ENCODE measurements around the gene POP7.
"Not testable (repeated sequence)": the region's sequence is repeated elsewhere in the genome, so short reads cannot be mapped to it uniquely, and the experiment has no call there.

The POP7 gene

DNA sequence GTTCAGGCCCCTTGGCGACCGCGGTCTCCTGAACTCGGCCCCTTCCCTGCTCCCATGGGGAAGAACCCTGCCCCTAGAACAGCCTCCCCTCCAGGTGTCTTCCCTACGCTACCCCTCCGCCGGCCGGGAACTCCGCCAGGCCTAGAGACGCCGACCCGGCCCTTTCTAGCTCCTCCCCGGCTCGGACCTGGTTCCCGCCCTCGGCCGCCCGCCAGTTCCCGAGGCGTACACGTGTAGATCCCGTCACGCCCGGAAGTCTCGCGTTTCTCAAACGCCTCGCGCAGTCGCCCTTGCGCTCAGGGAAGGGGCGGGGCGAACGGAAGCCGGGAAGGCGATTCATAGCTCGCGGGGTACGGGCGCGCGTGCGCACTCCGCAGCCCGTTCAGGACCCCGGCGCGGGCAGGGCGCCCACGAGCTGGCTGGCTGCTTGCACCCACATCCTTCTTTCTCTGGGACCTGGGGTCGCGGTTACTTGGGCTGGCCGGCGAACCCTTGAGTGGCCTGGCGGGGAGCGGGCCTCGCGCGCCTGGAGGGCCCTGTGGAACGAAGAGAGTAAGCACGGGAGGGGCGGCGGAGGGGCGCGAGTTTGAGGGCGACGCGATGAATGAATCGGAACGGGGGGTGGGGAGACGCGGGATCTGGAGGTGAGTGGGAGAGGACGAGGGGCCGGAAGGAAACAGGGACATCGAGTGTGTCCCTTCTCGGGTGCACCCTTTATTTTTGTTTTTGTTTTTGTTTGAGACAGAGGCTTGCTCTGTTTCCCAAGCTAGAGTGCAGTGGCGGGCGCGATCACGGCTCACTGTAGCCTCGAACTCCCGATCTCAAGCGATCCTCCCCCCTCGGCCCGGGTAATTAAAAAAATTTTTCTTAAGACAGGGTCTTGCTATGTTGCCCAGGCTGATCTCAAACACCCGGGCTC, at the start of gene POP7:
POP7 (plus strand) TSS at position 369 of the 919 bp plus-strand sequence. CDS start 710 bp downstream, outside the sequence.
- peak; percentile 97 for DNase-seq (ENCODE audit: low read depth)

DNA sequence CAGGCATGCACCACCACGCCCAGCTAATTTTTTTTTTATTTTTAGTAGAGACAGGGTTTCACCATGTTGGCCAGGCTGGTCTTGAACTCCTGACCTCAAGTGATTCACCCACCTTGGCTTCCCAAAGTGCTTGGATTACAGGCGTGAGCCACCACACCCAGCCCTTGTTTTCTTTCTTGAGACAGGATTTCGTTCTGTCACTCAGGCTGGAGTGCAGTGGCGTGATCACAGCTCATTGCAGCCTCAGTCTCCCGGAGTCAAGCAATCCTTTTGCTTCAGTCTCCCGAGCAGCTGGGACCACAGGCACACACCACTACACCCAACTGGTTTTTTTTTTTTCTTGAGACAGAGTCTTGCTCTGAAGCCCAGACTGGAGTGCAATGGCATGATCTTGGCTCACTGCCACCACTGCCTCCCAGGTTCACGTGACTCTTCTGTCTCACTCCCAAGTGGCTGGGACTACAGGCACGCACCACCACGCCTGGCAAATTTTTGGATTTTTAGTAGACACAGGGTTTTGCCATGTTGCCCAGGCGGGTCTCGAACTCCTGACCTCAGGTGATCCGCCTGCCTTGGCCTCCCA, 43.6 kb upstream of the POP7 start:
- not testable (repeated sequence) for DNase-seq (ENCODE audit: low read depth)

DNA sequence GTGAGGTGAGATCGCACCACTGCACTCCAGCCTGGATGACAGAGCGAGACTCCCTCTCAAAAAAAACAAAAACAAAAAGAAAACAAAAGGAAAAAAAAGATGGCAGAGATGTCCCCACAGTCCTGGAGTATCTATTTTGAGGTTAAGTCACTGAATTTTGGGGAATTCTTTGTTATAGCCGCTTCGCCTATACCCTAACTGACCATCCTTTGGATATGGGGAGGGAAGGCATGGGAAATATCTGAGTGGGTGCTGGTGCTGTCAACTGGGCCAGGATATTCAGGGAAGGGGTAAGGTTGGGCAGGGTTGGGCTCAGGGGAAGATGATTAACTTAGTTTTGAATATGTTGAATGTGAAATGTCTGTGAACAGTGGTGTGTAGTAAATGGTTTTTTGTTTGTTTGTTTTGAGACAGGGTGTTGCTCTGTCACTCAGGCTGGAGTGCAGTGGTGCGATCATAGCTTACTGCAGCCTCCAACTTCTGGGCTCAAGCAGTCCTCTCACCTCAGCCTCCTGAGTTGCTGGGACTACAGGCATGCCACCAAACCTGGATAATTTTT, 40.7 kb upstream of the POP7 start:
- DNase-seq (ENCODE audit: low read depth): no peak

DNA sequence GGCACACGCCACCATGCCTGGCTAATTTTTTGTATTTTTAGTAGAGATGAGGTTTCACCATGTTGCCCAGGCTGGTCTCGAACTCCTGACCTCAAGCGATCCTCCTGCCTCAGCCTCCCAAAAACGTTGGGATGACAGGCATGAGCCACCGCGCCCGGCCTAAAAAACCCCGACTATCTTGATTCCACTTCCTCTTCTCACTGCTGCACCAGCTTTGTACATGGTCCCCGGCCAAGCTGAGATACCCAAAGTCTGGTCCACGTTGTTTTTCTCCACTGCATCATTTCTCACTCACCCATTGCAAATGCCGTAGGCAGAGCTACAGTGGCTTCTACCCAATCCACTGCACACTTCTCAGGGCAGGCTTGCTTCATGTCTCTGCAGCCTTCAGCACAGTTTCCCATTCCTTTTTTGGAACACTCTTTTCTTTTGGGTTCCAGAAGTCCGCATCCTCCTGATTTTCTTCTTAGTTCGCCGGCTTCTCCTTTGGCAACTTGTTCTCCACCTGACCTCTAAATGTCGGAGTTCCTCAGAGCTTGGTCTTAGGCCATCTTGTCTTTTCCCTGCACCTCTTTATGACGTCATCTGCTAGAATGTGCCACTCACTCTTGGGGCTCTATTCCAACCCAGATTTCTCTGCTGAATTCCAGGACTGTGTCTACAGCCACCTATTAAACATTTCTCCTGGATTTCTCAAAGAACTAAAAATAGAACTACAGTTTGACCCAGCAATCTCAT, 38.4 kb upstream of the POP7 start:
- peak; percentile 38 for DNase-seq (ENCODE audit: low read depth)

DNA sequence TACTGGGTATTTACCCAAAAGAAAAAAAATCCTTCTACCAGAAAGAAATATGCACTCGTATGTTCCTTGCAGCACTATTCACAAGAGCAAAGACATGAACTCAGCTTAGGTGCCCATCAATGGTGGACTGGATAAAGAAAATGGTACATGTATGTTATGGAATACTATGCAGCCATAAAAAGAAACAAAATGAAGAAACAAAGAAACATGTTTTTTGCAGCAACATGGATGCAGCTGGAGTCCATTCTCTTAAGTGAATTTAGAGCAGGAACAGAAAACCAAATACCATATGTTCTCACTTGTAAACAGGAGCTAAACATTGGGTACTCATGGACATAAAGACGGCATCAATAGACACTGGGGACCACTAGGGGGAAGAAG, 37.9 kb upstream of the POP7 start:
- DNase-seq (ENCODE audit: low read depth): no peak

DNA sequence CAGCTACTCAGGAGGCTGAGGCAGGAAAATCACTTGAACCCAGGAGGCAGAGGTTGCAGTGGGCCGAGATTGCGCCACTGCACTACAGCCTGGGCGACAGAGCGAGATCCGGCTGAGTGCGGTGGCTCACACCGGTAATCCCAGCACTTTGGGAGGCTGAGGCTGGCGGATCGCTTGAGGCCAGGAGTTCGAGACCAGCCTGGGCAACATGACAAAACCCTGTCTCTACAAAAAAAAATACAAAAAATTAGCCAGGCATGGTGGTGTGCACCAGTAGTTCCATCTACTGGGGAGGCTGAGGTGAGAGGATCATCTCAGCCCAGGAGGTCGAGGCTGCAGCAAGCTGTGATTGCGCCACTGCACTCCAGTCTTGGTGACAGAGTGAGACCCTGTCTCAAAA, 36.8 kb upstream of the POP7 start:
- not testable (repeated sequence) for DNase-seq (ENCODE audit: low read depth)

DNA sequence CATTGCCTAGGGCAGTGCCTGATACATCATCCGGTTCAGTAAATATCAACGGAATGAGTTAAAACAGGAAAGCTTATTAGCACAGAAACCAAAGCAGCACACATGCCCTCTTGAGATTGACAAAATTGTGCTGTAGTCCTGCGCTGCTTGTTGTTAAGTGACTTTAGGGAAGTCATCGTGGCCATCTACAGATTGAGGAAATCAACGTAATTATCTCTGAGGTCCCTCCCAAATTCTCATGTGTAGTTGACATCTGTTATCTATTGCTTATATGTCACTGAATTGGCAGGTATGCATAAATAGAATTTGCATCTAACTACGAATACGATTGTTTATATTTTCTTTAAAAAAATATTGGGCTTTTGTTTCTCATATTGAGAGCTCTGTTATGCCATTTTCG, 35.8 kb upstream of the POP7 start:
- DNase-seq (ENCODE audit: low read depth): no peak

DNA sequence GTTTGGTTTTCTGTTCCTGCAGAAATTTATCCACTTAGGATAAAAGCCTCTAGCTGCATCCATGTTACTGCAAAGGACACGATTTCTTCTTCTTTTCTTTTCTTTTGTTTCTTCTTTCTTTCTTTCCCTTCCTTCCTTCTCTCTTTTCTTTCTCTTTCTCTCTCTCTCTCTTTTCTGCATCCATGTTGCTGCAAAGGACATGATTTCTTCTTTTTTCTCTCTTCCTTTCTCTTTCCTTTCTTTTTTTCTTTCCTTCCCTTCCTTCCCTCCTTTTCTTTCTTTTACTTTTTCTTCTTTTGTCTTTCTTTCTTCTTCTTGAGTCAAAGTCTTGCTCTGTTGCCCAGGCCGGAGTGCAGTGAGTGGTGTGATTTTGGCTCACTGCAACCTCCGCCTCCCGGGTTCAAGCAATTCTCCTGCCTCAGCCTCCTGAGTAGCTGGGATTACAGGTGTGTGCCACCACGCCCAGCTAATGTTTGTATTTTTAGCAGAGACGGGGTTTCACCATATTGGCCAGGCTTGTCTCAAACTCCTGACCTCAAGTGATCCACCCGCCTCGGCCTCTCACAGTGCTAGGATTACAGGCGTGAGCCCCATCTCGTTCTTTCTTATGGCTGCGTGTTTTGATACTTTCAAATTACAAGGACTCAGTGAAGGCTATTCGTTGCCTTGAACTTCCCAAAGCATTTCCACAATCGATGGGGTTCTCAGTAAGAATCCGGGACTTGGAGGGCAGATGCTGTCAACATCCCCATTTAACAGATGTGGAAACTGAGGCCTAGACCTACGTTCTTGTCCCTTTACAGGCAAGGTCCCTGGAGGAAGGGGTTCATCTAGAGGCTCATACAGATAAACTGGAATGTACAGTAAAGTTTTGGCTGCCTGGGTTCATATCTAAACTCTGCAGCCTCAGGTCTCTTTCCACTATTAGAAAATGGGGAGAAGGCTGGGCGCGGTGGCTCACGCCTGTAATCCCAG, 34.3 kb upstream of the POP7 start:
- DNase-seq (ENCODE audit: low read depth): no peak

DNA sequence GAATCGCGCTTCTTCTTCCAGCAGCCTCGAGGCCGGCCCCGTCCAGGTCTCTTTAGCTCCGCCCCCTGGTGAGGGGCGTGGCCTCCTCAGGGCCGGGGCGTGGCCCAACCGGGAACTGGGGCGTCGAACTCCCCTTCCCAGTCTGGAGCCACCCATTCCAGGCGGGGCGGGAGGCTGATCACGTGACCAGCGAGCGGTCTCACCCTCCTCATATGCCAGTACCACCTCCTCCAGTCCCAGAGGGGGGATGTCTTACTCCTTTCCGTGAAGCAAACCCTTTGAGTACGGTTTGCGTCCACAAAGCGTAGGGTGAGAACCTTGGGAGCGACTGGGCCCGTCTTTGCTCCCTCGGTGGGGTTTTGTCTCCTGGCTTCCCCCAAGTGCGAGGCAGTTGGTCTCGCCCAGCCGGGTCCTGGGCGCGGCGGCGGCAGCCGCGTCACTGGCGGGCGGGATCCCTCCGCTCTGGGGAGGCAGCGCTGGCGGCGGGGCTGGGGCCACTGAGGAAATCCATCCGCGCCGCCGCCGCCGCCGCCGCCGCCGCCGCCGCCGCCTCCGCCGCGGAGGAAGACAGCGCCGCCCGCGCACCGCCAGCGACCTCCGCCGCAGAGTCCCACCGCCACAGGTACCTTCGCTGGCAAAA, 32.5 kb upstream of the POP7 start, which contains the start of gene GNB2:
GNB2 (plus strand) TSS at position 439 of the 640 bp plus-strand sequence. CDS start 2,526 bp downstream, outside the sequence.
- peak; percentile 99 for DNase-seq (ENCODE audit: low read depth)

DNA sequence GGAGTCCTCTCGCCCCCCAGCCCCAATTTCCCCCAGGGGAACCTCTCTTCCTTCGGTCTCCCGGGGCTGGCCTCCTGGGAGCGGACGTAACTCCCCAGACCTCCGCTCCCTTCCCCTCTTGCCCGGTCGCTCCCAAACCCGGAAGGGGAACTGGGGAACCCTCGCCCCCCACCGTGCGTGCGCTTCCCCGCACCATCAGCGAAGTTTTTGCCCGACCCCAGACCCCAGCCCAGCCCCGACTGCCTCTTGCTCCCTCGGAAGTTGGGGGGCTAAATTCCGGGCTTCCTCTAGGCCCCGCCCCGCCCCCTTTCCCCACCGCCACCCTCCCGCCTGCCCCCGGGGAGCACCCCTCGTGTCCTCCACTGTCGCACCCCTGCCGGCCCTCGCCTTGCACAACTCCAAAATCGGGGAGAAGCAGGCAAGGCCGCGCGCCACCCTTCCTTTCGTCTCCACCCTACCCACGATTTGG, 31.9 kb upstream of the POP7 start:
- DNase-seq (ENCODE audit: low read depth): no peak

DNA sequence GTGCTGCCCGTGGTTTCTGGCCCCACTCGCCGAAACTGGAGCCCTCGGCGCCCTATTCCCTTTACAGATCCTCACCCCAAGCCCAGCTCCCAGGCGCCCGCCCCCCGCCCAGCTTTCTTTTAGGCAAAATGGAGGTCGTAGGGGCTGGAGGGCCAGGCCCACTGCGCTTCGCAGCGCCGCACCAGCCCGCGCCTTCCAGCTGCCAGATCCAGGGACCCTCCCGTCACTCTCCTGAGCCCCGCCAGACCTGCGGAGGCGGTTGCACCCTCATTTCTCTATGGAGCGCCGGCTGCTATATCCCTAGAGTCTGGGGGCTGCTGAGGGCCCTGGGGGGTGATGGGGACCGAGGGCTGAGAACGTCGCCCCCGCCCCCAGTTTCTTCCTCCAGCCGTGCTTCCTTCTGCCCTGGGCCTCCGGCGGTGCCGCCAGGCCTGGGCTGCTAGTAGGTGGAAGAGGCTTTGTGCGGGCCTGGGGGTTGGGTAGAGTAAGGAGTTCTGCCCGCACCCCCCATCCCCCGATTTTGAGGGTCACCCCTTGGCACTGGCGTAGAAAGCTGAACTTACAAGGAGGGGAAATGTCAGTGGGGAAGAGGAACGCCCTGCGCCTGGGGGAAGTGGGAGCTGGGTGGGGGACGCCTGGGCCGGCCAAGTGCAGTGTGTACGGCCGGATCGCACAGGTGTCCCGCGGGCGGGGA, 31.4 kb upstream of the POP7 start:
- DNase-seq (ENCODE audit: low read depth): peak; percentile 15

DNA sequence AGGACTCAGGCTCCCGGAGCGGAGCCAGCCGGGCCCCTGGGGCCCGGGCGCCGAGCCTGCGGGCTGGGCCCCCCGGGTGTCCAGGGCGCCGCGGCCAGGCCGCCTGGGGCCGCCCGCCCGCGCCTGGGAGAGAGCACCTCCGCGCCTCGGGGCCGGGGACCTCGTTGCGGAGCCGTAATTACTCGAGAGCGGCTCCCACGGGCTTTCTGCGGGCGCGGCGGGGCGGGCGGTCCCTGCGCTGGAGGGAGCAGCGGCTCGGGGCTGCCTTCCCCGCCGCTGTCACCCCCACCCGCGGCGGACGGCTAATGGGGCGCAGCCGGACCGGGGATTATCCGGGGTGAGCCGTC, 30.8 kb upstream of the POP7 start:
- peak; percentile 16 for DNase-seq (ENCODE audit: low read depth)

DNA sequence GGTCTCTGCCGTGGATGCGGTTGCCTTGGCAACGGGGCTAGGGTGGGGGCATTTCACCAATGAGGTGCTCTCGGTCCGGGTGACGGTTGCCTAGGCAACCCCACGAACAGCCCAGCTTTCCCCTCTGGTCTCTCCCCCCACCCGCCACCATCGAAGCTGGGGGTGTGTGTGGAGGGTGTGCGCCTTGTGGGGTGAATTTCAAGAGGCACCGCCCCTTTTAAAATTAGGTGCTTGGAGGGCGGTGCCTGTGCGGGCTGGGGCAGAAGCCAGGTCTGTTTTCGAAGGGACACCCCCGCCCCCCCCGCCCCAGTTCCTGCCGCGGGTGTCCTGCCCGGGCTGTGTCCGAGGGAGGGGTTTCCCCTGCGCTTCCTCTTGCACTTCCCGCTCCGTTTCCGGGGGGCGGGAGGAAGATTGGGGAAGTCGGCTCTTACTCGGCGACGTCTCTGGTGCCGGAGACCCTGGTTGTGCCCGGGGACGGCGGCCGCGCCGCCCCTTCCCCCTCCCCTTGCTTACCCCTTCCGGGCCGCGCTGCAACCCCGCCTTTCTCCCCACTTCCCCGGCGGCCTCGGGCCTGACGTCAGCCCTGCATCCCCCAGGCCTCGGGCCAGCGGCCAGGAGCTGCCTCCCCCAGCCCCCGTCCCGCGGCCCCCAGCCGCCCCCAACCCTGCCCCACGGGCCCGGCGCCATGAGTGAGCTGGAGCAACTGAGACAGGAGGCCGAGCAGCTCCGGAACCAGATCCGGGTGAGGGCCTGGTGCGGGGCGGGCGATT, 30.2 kb upstream of the POP7 start:
- DNase-seq (ENCODE audit: low read depth): peak; percentile 80

DNA sequence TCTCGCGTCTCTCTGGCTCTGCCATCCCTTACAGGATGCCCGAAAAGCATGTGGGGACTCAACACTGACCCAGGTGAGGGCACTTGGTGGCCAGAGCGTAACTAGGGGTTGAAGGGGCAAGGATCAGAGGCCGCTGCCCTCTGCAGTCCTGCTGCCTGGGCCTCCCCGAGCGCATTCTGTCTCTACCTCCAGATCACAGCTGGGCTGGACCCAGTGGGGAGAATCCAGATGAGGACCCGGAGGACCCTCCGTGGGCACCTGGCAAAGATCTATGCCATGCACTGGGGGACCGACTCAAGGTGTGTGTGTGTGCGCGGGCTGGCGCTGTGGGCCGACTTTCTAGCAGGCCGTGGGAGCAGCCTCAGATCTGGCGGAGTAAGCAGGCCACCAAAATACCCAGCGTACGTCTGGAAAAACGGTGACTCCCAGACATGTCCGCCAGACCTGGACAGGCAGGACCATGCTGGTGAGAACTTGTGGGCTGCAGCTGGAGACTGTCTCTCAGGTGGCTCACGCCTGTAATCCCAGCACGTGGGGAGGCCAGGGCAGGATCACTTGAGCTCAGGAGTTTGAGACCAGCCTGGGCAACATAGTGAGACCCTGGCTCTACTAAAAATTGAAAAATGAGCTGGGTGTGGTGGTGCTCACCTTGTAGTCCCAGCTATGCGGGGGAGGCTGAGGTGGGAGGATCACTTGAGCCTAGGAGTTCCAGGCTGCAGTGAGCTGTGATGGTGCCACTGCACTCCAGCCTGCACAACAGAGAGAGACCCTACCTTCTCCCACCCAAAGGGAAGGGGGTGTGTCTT, 29.2 kb upstream of the POP7 start:
- no peak for DNase-seq (ENCODE audit: low read depth)

DNA sequence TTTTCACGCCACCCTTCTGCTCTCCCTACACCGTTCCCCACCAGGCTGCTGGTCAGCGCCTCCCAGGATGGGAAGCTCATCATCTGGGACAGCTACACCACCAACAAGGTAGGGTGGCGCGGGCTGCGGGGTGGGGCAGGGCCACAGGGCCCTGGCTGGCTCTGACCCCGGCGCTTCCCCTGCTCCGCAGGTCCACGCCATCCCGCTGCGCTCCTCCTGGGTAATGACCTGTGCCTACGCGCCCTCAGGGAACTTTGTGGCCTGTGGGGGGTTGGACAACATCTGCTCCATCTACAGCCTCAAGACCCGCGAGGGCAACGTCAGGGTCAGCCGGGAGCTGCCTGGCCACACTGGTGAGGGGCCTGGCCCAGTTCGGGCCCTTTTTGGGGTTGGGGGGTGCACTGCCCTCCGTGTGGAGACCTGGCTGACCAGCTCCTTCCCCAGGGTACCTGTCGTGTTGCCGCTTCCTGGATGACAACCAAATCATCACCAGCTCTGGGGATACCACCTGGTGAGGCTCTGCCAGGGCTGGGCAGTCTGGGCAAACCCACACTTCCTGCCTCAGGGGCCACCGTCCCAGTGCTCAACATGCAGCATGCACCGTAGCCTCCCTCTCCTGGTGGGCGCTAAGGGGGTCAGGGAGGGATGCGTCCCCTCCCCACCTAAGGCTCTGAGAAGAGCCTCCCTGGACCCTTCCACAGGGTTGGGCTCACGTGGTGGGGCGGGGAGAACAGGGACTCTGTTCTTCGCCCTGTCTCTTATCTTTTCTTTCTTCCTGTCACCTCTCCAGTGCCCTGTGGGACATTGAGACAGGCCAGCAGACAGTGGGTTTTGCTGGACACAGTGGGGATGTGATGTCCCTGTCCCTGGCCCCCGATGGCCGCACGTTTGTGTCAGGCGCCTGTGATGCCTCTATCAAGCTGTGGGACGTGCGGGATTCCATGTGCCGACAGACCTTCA, 28.3 kb upstream of the POP7 start:
- no peak for DNase-seq (ENCODE audit: low read depth)

DNA sequence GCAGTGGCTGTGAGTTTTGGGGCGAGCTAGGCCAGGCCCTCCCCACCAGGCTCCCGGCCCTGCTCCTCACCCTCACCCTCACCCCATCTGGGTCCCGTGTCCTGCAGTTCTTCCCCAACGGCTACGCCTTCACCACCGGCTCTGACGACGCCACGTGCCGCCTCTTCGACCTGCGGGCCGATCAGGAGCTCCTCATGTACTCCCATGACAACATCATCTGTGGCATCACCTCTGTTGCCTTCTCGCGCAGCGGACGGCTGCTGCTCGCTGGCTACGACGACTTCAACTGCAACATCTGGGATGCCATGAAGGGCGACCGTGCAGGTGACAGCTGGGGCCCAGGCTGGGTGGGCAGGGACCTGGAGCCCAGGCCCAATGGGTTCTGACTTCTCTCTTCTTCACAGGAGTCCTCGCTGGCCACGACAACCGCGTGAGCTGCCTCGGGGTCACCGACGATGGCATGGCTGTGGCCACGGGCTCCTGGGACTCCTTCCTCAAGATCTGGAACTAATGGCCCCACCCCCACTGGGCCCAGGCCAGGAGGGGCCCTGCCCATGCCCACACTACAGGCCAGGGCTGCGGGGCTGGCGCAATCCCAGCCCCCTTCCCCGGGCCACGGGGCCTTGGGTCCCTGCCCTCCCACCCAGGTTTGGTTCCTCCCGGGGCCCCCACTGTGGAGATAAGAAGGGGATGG, 27.5 kb upstream of the POP7 start:
- DNase-seq (ENCODE audit: low read depth): no peak
